CD14-positive monocyte (primary cell): ENCODE data around the gene CREBL2. TPM values are rescaled to one million over a fixed set of nuclear protein-coding genes. Genes with fewer than 3 reads are reported as not detected.

Experiments
- DNase-seq, 3 donors: peaks; one replicate each; pipeline ENCODE4 v3.0.0-alpha.2; 2011 to 2022
- H2AFZ ChIP-seq: 2 replicates; pipeline ENCODE4 v1.6.0; 2012; ENCODE audit warnings: mild to moderate bottlenecking, low read depth, low read length, inconsistent platforms; ENCODE audit not compliant: insufficient read depth, poor library complexity, severe bottlenecking
- H3K27ac ChIP-seq, 2 donors: 1 replicate in 1 of 2; 2 replicates in 1 of 2; pipeline ENCODE4 v1.5.1; 2012 to 2013; ENCODE audit warnings: low read length in 2 of 2, control low read depth in 1 of 2, inconsistent platforms in 1 of 2, low read depth in 1 of 2, mild to moderate bottlenecking in 1 of 2
- H3K27me3 ChIP-seq, 2 donors: one replicate each; pipeline versions ENCODE4 v1.6.0 to v1.6.1; 2011 to 2013; ENCODE audit warnings: low read length in 2 of 2; ENCODE audit not compliant: control insufficient read depth in 2 of 2, insufficient read depth in 2 of 2
- H3K36me3 ChIP-seq, 2 donors: replicated peaks in 1 of 2; 1 replicate in 1 of 2; 2 replicates in 1 of 2; pipeline versions ENCODE4 v1.5.1 to v1.6.1; 2012 to 2013; ENCODE audit warnings: low read length in 2 of 2, control low read depth in 1 of 2, inconsistent platforms in 1 of 2, mild to moderate bottlenecking in 1 of 2; ENCODE audit not compliant: insufficient read depth in 2 of 2, control insufficient read depth in 1 of 2
- H3K4me1 ChIP-seq, 2 donors: 1 replicate in 1 of 2; 2 replicates in 1 of 2; pipeline versions ENCODE4 v1.5.1 to v1.6.1; 2012 to 2013; ENCODE audit warnings: low read length in 2 of 2, control low read depth in 1 of 2, inconsistent platforms in 1 of 2, mild to moderate bottlenecking in 1 of 2, moderate library complexity in 1 of 2; ENCODE audit not compliant: insufficient read depth in 2 of 2, control insufficient read depth in 1 of 2
- H3K4me2 ChIP-seq: replicated peaks from 2 replicates; pipeline ENCODE3; 2012; ENCODE audit warnings: low read length, moderate library complexity, mild to moderate bottlenecking; ENCODE audit not compliant: poor library complexity, severe bottlenecking; ENCODE audit errors: extremely low read depth
- H3K4me3 ChIP-seq, 3 experiments: fragments of 200-600 bp in 1 of 3; sonication (generic) in 1 of 3; replicated peaks in 1 of 3; 1 replicate in 2 of 3; 2 replicates in 1 of 3; pipeline ENCODE4 v1.5.1; 2011 to 2013; ENCODE audit warnings: low read length in 3 of 3, mild to moderate bottlenecking in 3 of 3, control low read depth in 2 of 3, low read depth in 2 of 3, inconsistent platforms in 1 of 3, moderate library complexity in 1 of 3
- H3K79me2 ChIP-seq: 2 replicates; pipeline ENCODE4 v1.6.0; 2012; ENCODE audit warnings: mild to moderate bottlenecking, control low read depth, inconsistent platforms, low read length, moderate library complexity; ENCODE audit not compliant: insufficient read depth
- H3K9ac ChIP-seq: 2 replicates; pipeline ENCODE4 v1.6.0; 2017; ENCODE audit warnings: low read length, mild to moderate bottlenecking; ENCODE audit not compliant: insufficient read depth, poor library complexity, severe bottlenecking
- H3K9me3 ChIP-seq, 2 donors: replicated peaks in 1 of 2; 1 replicate in 1 of 2; 2 replicates in 1 of 2; pipeline versions ENCODE4 v1.5.1 to v1.6.1; 2012 to 2013; ENCODE audit warnings: low read length in 2 of 2, control low read depth in 1 of 2; ENCODE audit not compliant: control insufficient read depth in 1 of 2, insufficient read depth in 1 of 2
- H4K20me1 ChIP-seq: 2 replicates; pipeline ENCODE4 v1.6.0; 2012; ENCODE audit warnings: mild to moderate bottlenecking, low read length, control low read depth, moderate library complexity; ENCODE audit not compliant: insufficient read depth
- H3K27ac Mint-ChIP-seq, 7 donors: one replicate each; pipeline ENCODE4 v1.8.0; 2020; ENCODE audit warnings: mild to moderate bottlenecking in 7 of 7, mixed read lengths in 7 of 7, moderate library complexity in 6 of 7, inconsistent platforms in 2 of 7
- H3K27me3 Mint-ChIP-seq, 3 donors: one replicate each; pipeline ENCODE4 v1.8.0; 2021 to 2022; ENCODE audit warnings: low read depth in 3 of 3, mild to moderate bottlenecking in 3 of 3, mixed read lengths in 3 of 3, moderate library complexity in 3 of 3, inconsistent platforms in 1 of 3
- H3K36me3 Mint-ChIP-seq, 2 donors: one replicate each; pipeline ENCODE4 v1.8.0; 2020; ENCODE audit warnings: mixed read lengths in 2 of 2, inconsistent platforms in 1 of 2, mild to moderate bottlenecking in 1 of 2
- H3K4me1 Mint-ChIP-seq: one replicate; pipeline ENCODE4 v1.8.0; 2020; ENCODE audit warnings: mild to moderate bottlenecking, mixed read lengths
- H3K4me3 Mint-ChIP-seq, 2 donors: one replicate each; pipeline ENCODE4 v1.8.0; 2020; ENCODE audit warnings: mild to moderate bottlenecking in 2 of 2, mixed read lengths in 2 of 2, moderate library complexity in 1 of 2
- H3K9me3 Mint-ChIP-seq, 7 donors: one replicate each; pipeline ENCODE4 v1.8.0; 2020 to 2022; ENCODE audit warnings: mixed read lengths in 7 of 7, mild to moderate bottlenecking in 6 of 7, moderate library complexity in 6 of 7, inconsistent platforms in 2 of 7
- whole genome bisulfite sequencing: methylation state at CpG from one replicate; pipeline ENCODE4 v1.1.5; 2013; ENCODE audit warnings: missing lambda C conversion rate; ENCODE audit not compliant: insufficient coverage; 5-methylcytosine and 5-hydroxymethylcytosine counted together
- intact Hi-C, 2 donors: fragments of 100-400 bp; cut with micrococcal nuclease; formaldehyde crosslinking; loops; one replicate each; pipeline versions ENCODE4 v1.15.0 to v1.15.1; 2023
- polyA plus RNA-seq, 3 donors: library from polyadenylated mRNA; depleted of rRNA in 1 of 3; unstranded in 2 of 3; stranded (reverse) in 1 of 3; fragments of 300-500 nt in 2 of 3; fragments of >200 nt in 1 of 3; fragmentation: Illumina TruSeq in 2 of 3; gene quantifications; 1 replicate in 2 of 3; 2 replicates in 1 of 3; pipeline ENCODE4 v1.2.3, GENCODE V29; 2012 to 2021
- TF ChIP-seq, protein P1 (sequence below): fragments of 200-600 bp; IDR thresholded peaks from one replicate; pipeline ENCODE4 v1.8.0; 2022; ENCODE audit warnings: antibody characterized with exemption, mild to moderate bottlenecking

The CREBL2 gene
- polyA plus RNA-seq, 3 donors, result 14.4 to 45.9 (median 38.2) TPM

DNA sequence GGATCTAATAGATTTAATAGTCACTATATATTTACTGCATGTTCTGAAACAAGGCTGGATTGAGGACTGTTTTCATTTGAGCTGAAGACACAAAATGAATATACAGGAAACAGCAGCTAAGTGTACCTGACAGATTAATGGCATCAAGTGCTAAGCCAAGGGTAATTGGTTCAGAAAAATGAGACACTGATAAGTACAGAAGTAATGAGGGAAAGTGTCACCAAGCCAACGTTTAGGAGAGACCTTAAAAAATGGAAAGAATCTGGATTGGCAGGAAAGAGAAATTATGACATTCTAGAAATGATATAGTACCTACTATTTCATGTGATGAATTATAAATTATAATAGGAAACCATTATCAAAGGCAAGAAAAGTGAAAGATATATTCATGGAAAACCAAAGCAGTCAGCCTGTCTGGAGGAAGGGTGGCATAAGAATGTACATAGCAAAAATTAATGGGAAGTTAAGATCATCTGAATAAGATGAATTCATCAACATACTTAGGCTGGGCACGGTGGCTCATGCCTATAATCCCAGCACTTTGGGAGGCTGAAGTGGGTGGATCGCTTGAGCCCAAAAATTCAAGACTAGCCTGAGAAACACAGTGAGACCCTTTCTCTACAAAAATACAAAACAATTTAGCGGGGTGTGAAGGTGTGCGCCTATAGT lies 28.0 kb upstream of the CREBL2 start:
- no peaks in the 10 kb centered on the region for H3K36me3 Mint-ChIP-seq
- Histone ChIP-seq H3K79me2 (no peaks in the 10 kb centered on the region), H3K27ac (no peak overlapping the region), H3K4me1 (no peaks in the 10 kb centered on the region), H3K4me3 (no peak overlapping the region), H4K20me1 (no peaks in the 10 kb centered on the region), H3K9ac (no peak overlapping the region), H3K36me3 (no peaks in the 10 kb centered on the region), H3K27me3 (no peaks in the 10 kb centered on the region), H3K4me2 (no peak overlapping the region), H3K9me3 (no peaks in the 10 kb centered on the region), H2AFZ (no peak overlapping the region)
- no peak overlapping the region for H3K4me3 Mint-ChIP-seq
- TF ChIP-seq, protein P1, sequence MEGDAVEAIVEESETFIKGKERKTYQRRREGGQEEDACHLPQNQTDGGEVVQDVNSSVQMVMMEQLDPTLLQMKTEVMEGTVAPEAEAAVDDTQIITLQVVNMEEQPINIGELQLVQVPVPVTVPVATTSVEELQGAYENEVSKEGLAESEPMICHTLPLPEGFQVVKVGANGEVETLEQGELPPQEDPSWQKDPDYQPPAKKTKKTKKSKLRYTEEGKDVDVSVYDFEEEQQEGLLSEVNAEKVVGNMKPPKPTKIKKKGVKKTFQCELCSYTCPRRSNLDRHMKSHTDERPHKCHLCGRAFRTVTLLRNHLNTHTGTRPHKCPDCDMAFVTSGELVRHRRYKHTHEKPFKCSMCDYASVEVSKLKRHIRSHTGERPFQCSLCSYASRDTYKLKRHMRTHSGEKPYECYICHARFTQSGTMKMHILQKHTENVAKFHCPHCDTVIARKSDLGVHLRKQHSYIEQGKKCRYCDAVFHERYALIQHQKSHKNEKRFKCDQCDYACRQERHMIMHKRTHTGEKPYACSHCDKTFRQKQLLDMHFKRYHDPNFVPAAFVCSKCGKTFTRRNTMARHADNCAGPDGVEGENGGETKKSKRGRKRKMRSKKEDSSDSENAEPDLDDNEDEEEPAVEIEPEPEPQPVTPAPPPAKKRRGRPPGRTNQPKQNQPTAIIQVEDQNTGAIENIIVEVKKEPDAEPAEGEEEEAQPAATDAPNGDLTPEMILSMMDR, result no peak
- H3K9me3 Mint-ChIP-seq, result peaks cover 0 to 2% (median 0%) of the 10 kb centered on the region in 7 donors
- H3K27me3 Mint-ChIP-seq, result peaks cover 2 to 5% (median 2%) of the 10 kb centered on the region in 3 donors
- intact Hi-C loops, result loop anchor here in 1 of 2 donors (10.0 kb wide), 1 partner anchor 51 kb away; no protein-coding TSS in a partner anchor
- no peak overlapping the region for H3K27ac Mint-ChIP-seq
- H3K4me1 Mint-ChIP-seq, result peaks cover 12% of the 10 kb centered on the region
- WGBS, result no CpG with 5 or more reads among the region's 5 CpGs
- no peak for DNase-seq

DNA sequence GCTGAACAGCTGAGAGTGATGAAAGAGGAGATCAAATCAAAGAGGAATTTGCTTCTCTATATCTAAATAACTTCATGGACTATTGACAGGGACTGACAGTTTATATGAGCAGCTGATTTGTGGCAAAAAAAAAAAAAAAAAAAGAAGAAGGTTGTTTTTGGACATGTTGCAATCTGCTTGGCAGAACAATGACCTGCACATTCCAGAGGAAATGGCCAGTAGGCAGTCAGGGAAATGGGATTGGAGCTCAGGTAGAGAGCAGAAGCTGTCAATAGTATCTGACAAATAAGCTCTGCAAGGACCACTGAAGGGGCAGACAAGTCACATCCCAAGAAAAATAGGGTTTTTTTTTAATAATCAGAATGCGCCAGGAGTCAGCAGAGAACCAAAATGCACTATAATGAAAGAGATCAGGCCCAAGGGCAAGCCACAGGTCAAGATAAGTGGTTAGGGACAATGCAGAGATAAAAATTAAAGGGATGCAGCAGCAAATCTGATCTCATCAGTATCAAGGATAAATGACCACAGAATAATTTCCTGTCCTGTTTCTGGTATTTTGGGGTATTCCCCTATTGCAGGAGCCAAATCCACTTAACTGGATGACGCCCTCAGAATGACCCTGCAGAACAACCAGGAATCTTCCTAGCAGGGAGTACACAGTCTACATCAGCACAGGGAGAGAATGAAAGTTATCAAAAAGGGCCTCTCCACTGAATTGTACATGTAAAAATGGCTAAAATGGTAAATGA lies 26.4 kb upstream of the CREBL2 start:
- Histone ChIP-seq H3K79me2 (no peaks in the 10 kb centered on the region), H3K4me2 (no peak overlapping the region), H3K9ac (no peak overlapping the region), H3K36me3 (no peaks in the 10 kb centered on the region), H3K9me3 (no peaks in the 10 kb centered on the region), H4K20me1 (no peaks in the 10 kb centered on the region), H2AFZ (no peak overlapping the region), H3K4me1 (no peaks in the 10 kb centered on the region), H3K27me3 (no peaks in the 10 kb centered on the region), H3K4me3 (no peak overlapping the region), H3K27ac (no peak overlapping the region)
- Mint-ChIP-seq H3K27ac (no peak overlapping the region), H3K4me3 (no peak overlapping the region), H3K36me3 (no peaks in the 10 kb centered on the region), H3K4me1 (peaks cover 12% of the 10 kb centered on the region), H3K9me3 (peaks cover 0 to 4% (median 0%) of the 10 kb centered on the region in 7 donors), H3K27me3 (peaks cover 2 to 10% (median 7%) of the 10 kb centered on the region in 3 donors)
- TF ChIP-seq, protein P1, result no peak
- DNase-seq, result no peak
- 91% methylated on average over 1 of the region's 2 CpGs for WGBS
- intact Hi-C loops, result loop anchor here in 1 of 2 donors (10.0 kb wide), 1 partner anchor 50 kb away; no protein-coding TSS in a partner anchor
